NCI-H446 (cell line): Measurements from ENCODE around the gene DGLUCY.
"Not testable (repeated sequence)": the region's sequence is repeated elsewhere in the genome, so short reads cannot be mapped to it uniquely, and the experiment has no call there.

Experiments used
- DNase-seq, 2 experiments: peaks; one replicate each; lab custom pipeline; 2025; lab: John Stamatoyannopoulos, UW

The DGLUCY gene

DNA sequence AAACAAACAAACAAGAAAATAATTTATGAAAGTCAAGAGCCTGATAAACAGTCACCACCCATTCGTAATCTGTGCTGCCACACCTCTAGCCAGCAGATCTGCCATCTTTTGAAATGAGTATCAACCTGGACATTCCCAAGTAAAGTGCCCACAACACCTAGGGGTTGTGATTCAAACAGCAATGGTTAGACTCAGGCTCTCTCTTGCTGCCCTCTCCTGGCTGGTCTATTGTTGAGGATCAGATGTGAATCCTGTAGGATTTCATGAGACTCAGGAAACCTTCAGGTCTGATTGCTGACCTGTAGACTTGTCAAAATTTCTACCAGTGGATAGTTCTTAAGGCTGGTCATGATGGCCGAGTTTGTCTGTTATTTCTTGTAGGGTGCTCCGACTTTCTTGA lies 26.8 kb downstream of the DGLUCY start:
- peak; percentile 24 to 53 for DNase-seq

DNA sequence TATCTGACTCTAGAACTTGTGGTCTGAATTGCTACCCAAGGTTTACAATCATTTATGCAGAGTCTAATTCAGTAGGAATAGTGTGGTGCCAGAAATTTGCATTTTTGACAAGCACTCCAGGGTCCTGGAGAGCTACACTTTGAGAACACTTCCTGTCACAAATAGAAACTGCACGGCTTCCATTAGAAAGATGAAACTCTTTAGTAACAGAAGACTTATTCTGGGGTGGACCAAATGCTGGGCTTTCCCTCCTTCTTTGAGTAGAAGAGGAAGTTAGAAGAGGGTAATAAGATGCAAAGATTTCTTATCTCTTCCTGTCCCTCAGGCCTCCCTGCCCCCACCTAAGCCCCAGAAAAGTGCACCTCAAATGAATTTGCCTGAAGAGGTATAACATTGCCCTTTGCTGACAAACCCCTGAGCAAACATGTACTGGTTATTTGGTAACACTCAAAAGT lies 28.4 kb downstream of the DGLUCY start:
- no peak for DNase-seq

DNA sequence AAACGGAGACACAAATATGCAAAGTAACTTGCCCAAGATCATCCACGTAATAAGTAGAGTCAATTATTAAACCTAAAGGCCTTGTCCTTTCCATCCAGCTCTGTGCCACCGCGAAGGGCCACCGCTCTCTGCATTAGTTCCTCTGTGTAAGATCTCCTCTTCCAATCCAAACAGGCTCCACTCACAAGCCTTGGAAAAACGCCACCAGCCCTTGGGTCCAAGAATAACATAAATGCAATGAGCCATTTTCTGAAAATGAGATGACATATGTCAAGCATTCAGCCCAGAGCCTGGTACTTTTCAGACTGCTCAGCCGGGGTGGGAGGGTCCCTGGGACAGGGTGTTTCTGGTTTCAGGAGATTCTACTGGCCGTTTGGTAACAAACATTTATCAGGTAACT lies 30.0 kb downstream of the DGLUCY start:
- DNase-seq: peak; percentile 96

DNA sequence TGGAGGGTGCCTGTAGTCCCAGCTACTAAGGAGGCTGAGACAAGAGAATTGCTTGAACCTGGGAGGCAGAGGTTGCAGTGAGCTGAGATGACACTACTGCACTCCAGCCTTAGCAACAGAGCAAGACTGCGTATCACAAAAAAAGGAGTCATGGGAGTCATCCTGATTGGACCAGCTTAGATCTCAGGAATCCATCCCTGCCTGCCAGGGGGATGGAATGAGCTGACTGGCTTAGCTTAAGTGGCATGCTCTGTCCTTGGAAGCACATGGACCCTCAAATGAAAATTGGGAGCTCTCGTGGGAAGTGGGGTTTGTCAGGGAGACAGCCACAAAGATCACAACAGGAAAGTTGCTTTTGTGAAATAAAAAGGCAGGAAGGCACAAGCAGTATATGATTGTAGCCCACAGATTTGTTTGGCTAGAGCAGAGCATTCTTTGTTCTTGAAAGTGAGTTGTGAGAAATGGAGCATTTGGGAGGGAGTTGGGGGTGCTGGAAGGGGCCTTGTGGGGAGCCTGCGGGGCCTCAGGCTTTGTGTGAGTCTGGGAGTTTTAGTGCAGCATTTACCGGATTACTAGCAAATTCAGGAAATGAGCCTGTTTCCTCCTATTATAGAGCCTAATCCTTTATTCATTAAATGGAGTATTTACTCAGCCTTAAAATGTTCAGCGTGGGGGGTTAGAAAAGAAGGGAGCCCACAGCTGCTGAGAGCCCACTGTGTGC lies 30.7 kb downstream of the DGLUCY start:
- peak in 1 of 2 experiments; percentile 27 for DNase-seq

DNA sequence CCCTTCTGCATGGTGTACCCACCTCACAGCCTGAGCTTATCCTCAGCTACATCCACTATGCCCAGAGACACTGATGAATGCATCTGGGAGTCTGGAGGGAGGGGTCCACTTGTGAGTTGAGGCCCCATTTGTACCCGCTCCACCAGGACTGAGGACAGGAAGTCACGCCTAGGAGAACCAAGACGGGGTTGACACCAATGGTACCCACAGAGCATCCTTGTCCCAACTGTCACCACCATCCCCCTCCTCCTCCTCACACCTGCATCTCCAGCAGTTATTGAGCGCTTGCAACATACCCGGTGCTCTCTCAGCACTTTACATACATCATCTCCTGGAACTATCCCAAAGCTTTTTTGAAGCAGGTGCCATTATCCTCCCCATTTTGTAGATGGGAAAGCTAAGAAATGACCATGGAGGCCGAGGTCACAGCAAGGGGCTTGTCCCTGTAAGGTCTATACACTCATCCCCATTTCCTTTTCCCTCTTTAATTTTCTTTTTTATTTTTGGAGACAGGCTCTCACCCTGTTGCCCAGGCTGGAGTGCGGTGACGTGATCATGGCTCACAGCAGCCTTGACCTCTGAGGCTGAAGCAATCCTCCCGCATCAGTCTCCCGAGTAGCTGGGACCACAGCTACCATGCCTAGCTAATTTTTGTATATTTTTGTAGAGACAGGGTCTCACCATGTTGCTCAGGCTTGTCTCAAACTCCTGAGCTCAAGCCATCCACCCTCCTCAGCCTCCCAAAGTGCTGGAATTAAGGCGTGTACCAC lies 31.7 kb downstream of the DGLUCY start:
- no peak for DNase-seq

DNA sequence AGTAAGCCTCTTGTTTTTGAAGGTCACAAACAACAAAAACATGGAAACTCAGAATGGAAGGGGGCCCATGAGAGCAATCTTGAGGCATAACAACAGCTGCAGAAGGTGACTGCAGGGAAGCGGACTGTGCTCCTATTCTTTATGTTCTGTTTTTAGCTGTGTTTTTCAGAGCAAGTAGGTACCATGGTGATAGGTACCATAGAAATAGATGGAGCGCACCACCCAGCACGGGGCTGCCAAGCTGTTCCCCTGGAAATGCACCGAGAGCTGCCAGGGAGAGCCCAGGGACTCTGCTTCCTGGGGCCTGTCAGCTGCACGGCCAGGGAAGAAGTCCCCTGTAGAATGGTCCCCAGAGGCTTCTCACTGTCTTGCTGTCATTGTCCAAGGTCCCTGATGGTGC lies 32.8 kb downstream of the DGLUCY start:
- no peak for DNase-seq

DNA sequence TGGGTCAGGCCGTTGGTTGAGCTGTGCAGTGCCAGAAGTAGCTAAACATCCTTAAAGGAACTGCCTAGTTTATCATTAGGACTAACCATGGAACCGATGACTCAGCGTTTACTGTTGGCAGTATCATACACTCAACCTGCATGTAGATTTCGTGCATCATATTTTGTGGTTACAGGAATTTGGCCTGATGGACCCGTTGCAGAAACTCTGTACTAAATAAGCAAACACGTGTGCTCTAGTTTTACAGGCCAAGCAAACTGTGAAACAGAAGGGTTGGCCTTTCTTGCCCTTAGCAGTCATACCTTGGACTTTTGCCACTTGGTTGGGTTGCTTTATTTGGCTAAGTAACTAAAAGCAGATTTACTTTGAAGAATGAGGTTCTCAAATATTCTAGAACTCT lies 35.6 kb downstream of the DGLUCY start:
- peak; percentile 63 to 87 for DNase-seq

DNA sequence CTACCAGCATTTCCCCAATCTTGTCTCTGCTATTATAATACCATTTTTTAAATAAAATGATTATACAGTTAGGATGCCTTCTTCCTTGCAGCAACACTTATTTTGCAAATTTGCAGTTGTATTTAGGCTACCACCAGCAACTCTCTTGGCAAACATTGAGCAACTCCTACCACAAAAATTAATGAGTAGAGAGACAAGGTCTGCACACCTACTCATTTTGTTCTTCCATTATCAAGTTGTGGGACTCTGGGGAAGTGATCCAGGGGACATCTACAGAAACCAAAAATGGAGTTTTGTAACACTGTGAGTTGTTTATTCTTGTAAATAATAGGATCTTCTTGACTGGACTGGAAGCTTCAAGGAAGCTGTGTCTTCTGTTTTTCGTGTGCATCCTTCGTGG lies 38.6 kb downstream of the DGLUCY start:
- DNase-seq: no peak

DNA sequence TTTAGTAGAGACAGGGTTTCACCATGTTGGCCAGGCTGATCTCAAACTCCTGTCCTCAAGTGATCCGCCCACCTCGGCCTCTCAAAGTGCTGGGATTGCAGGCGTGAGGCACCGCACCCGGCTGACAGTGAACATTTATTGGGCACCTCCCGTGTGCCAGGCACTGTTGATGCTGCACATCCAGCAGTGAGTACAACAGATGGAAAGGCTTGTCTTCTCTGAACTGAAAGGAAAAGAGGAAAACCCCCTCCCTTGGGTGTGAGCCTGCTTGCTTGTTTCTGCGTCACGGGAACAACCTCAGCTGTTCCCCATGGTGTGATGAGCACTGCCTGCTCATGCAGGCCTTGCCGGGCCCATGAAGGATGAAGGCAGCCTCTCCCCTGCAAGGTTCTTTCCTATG lies 39.5 kb downstream of the DGLUCY start:
- DNase-seq: peak; percentile 71 to 84

DNA sequence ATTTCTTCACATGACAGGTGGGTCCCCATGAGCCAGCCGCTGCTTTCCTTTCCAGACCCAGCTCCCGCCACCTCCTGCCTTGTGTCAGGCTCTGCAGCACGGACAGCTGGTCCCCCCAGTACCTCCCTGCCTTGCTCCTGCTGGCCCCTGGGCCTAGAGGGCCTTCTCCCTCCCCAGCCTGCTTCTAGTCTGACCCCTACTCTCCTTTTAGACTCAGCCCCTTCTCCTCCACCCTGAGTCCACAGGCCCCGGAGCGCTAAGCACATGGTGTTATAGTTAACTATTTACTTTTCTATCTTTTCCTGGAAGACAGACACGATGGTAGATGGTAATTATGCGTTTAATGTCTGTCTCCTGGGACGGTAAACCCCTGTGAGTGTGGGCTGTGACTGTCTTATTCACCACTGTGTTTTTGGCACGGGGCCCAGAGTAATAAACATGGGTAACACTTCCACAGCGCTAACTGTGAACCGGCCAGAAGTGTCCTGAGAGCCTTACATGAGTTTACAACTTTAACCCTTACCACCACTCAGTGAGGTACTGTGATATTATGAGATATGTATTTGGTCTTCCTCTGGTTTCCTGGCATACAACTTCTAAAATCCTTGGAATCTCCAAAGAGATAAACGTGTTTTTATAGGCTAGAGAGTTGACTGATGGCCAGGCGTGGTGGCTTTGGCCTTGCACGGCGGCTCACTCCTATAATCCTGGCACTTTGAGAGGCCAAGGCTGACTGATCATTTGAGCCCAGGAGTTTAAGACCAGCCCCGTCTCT lies 41.2 kb downstream of the DGLUCY start:
- peak; percentile 92 to 94 for DNase-seq

DNA sequence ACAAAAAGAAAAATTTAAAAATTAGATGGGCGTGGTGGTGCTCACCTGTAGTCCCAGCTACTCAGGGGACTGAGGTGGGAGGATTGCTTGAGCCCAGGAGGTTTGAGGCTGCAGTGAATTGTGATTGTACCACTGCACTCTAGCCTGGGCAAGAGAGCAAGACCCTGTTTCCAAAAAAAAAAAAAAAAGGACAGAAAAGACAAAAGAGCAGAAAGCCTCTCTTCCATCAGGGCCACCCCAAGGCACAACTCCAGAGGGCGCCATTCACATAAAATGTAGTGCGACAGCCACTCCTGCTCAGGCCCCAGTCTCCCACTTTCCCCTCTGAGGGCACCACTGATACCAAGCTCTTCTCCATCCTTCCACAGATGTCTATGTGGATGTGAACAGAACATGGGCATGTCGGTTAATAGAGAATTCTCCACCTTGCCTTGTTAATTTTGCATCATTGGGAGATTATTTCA lies 41.8 kb downstream of the DGLUCY start:
- no peak for DNase-seq

DNA sequence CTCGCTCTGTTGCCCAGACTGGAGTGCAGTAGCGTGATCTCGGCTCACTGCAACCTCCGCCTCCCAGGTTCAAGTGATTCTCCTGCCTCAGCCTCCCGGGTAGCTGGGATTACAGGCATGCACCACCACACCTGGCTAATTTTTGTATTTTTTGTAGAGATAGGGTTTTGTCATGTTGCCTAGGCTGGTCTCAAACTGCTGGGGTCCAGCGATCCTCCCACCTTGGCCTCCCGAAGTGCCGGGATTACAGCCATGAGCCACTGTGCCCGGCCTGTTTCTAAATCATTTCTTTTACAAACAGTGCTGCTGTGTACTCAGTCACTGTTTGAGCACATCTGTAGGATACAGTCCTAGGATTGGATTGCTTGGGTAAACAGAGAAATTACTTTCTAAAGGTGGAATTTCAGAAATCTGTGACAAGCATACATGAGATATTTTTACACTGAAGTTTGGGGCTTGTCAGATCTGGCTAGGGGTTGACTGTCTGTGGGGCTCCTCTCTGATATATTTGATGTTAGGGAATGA lies 42.3 kb downstream of the DGLUCY start:
- DNase-seq: not testable (repeated sequence)

DNA sequence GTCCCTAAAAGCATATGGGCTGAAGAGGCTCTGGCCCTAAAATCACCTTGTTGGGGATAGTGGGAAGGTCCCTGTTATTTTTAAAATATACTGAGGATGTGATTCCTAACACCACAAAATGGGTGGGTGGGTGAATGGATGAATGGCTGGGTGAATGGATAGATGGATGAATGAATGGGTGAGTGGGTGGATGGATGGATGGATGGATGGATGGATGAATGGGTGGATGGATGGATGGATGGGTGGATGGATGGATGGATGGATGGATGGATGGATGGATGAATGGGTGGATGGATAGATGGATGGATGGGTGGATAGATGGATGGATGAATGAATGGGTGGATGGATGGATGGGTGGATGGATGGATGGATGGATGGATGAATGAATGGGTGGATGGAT lies 43.0 kb downstream of the DGLUCY start:
- DNase-seq: not testable (repeated sequence)

DNA sequence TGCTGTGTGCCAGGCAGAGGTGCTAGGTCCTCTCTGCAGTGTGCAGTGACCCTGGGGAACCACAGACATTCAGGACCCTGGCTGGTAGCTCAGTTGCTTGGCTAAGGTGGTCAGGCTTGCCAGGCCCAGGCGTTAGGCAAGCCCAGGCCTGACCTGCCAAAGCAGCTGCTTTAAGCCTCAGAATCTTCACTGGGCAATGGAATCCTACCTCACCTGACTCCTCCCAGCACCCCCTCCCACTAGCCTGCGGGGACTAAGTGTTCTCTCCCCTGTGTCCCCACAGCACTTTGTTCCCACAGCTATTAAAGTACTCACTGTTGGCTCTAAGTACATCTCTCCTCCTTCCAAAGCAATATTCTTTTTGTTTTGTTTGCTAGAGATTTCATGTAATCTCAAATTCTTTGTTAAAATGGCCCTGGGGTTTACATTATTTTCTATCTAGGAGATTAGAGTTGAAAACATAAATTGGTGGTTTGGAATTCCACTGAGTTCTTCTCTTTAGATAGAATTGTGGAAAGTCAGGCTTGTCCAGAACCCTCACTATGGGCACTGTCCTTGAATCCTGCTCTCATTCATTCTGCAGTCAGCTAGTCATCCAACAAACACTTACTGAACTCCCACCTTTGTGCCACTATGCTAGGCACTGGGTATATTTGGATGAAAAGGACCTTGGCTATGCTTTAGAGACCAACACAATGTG lies 44.4 kb downstream of the DGLUCY start:
- DNase-seq: no peak

DNA sequence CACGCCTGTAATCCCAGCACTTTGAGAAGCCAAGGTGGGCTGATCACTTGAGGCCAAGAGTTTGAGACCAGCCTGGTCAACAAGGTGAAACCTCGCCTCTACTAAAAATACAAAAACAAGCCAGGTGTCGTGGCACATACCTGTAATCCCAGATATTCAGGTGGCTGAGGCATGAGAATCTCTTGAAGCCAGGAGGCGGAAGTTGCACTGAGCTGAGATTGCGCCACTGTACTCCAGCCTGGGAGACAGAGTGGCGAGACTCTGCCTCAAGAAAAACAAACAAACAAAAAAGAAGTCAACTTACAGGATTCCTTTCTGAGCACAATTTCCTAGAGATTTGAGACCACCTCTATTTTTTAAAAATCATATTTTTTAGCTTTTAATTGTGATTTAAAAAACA lies 45.3 kb downstream of the DGLUCY start:
- no peak for DNase-seq

DNA sequence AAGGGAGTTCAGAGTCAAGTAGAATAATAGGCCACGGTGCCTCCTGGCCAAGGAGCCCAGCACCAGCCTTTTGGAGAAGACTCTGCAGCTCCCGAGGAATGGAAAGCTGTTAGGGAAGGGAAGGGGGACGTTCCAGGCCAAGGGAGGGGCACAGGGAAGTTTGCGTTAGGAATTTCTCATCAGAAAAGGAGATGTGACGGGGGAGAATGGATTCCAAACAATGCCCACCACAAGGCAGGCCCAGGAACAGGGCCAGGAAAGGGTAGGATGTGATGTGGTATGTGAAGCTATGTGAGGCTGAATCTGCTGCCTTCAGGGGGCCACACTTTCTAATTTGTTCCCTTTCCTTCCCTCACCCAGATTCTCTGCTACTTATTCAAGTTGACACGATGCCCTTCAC lies 46.0 kb downstream of the DGLUCY start:
- DNase-seq: no peak

DNA sequence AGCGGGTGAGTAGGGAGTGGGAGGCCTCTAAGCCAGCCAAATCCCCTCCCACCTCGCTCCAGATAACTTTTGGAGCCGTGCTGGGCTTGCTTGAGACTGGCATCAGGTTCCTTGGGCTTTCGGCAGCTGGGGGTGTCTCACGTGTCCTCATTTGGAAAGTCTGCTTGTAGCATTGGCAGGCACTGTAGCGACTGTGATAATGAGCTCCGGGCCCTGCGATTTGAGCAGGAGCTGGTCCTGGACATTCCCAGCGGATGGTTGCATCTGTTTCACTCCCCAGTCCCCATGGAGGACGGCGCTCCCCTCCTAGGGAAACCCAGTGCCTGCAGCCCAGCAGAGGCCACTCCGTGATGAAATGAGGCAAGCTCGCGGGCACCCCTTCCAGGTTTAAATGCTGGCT lies 49.4 kb downstream of the DGLUCY start:
- peak; percentile 95 to 99 for DNase-seq

DNA sequence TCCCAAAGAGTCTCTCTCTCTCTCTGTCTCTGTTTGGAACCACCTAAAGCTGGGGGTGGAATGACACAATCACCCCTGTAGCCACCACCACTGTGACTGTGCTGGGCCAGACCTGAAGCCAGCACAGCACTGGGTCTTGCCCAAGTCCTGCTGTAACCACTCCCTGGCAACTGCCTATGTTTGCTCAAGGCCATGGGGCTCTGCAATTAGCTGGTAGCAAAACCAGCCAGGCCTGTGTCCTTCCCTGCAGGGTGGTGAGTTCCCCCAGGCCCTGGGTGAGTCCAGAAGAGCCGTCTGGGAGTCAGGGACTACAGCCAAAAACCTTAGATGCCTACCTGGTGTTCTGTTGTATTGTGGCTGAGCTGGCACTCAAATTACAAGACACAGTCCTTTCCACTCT lies 50.8 kb downstream of the DGLUCY start:
- DNase-seq: peak; percentile 20 to 76

DNA sequence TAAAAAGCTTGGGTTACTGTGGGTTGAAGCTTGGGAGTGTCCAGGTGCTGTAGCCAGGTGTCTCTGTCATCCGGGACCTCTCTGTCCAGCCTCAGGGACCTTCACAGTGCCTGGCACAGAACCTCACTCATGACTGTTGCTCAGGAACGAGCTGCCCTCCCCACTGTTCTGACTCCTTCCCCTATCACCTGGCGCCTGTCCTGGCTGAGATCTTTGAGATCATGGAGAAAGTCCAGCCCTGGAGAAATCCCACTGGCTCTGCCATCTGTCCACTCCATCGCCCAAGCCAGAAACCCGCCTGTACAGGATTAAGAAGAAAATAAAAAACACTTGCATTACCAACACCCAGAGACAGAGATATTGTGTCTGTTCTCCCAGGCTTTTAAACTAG lies 53.5 kb downstream of the DGLUCY start:
- peak in 1 of 2 experiments; percentile 78 for DNase-seq

DNA sequence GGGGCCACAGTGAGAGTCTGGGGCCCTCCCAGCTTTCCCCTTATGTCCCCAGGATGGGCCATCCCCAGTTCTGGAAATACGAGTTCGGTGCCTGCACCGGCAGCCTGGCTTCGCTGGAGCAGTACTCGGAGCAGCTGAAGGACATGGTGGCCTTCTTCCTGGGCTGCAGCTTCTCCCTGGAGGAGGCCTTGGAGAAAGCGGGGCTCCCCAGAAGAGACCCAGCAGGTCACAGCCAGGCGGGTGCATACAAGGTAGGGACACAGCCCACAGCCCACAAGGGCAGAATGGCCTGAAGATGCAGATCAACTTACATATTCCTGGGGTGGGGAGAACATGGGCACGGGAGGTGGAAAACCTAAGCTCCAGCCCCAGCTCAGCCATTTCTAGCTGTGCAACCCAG lies 56.1 kb downstream of the DGLUCY start:
- DNase-seq: no peak

DNA sequence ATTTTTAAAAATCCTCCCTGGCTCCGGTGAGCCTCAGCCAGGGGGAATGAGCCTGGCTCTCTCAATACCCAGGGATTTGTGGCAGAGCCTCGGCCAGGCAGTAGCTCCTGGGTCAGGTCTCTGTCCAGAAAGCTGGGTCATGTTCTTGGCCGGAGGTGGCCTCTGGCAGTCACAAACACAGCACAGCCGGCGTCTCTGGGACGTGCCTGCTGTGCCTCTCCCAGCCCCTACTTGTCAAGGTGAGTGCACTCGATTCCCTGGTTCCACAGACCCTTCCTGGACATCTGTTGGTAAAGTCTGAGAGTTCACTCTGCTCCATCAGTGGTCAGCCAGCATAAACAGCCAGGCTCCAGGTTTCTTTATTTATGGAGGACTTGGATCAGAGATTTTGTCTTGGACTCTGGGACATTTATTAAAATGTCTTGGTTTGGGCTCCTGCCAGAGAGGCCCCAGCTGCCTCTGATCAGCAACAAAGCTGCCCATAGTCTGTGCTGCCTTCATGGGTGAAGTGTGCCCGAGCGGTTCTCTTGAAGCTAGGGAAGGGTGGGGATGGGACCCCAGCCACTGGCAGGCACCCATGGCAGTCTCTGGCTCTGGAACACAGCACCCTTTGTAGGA lies 56.7 kb downstream of the DGLUCY start:
- DNase-seq: peak; percentile 91
